ENCODE data around the gene ZDHHC17. TPM values are rescaled to one million over a fixed set of nuclear protein-coding genes. Genes with fewer than 3 reads are reported as not detected.

Gene ZDHHC17
- total RNA-seq, 2 experiments from 2014 or later: 36.4 to 42.6 TPM

GRCh38 chr12:76883811-76884210 lies 119.9 kb downstream of the ZDHHC17 start:
- ATAC-seq (ENCODE audit: poor library complexity) (no peak), DNase-seq (no peak)
- H3K36me3 ChIP-seq (ENCODE audit: insufficient read depth, low read length): no peaks in the 10 kb centered on the region
- peaks cover 0 to 5% of the 10 kb centered on the region in 2 experiments for H3K9me3 ChIP-seq (ENCODE audit: control insufficient read depth in 1 of 2, insufficient read depth in 1 of 2, low read length in 2 of 2)
- H3K36me3 Mint-ChIP-seq (ENCODE audit: low read depth): no peaks in the 10 kb centered on the region
- H3K4me3 Mint-ChIP-seq: no peak overlapping the region
- TF ChIP-seq CTCF (IDR thresholded peaks at IDR 0.05): no peak
- CTCF ChIA-PET: no interaction called here
- H3K4me1 ChIP-seq (ENCODE audit: insufficient read depth, low read length): peaks cover 6% of the 10 kb centered on the region
- POLR2A ChIA-PET: no interaction called here
- peaks cover 12% of the 10 kb centered on the region for H3K4me1 Mint-ChIP-seq (ENCODE audit: low read depth)
- peaks cover 29% of the 10 kb centered on the region for H3K27me3 Mint-ChIP-seq
- H3K4me3 ChIP-seq (ENCODE audit: low read length): no peak overlapping the region
- H3K27ac ChIP-seq (ENCODE audit: low read depth in 1 of 2, low read length in 2 of 2): no peak overlapping the region
- no peaks in the 10 kb centered on the region for H3K9me3 Mint-ChIP-seq
- H3K27ac Mint-ChIP-seq: no peak overlapping the region
- intact Hi-C loops (cut with DNase I, micrococcal nuclease): no loop called here
- H3K27me3 ChIP-seq (ENCODE audit: control insufficient read depth in 1 of 2, insufficient read depth in 2 of 2, low read length in 2 of 2): peaks cover 0 to 17% of the 10 kb centered on the region in 2 experiments

GRCh38 chr12:76888775-76889174 lies 124.9 kb downstream of the ZDHHC17 start:
- POLR2A ChIA-PET: no interaction called here
- no peaks in the 10 kb centered on the region for H3K36me3 ChIP-seq (ENCODE audit: insufficient read depth, low read length)

GRCh38 chr12:76890151-76891143 lies 126.5 kb downstream of the ZDHHC17 start:
- no peaks in the 10 kb centered on the region for H3K36me3 Mint-ChIP-seq (ENCODE audit: low read depth)
- ATAC-seq (ENCODE audit: poor library complexity) (peak; percentile 37), DNase-seq (peak in 8 of 14 experiments; percentile 5 to 55 (median 14))
- no peaks in the 10 kb centered on the region for H3K36me3 ChIP-seq (ENCODE audit: insufficient read depth, low read length)
- H3K4me1 ChIP-seq (ENCODE audit: insufficient read depth, low read length): no peaks in the 10 kb centered on the region
- peaks cover 21% of the 10 kb centered on the region for H3K4me1 Mint-ChIP-seq (ENCODE audit: low read depth)
- H3K27me3 ChIP-seq (ENCODE audit: control insufficient read depth in 1 of 2, insufficient read depth in 2 of 2, low read length in 2 of 2): no peaks in the 10 kb centered on the region
- no peak overlapping the region for H3K4me3 ChIP-seq (ENCODE audit: low read length)
- ChIA-PET CTCF (no interaction called here), POLR2A (no interaction called here)
- no peak for TF ChIP-seq CTCF (IDR thresholded peaks at IDR 0.05)
- no peak overlapping the region for H3K4me3 Mint-ChIP-seq
- peaks cover 21% of the 10 kb centered on the region for H3K27me3 Mint-ChIP-seq
- intact Hi-C loops (cut with DNase I, micrococcal nuclease): no loop called here
- H3K9me3 Mint-ChIP-seq: no peaks in the 10 kb centered on the region
- no peak overlapping the region for H3K27ac Mint-ChIP-seq
- H3K9me3 ChIP-seq (ENCODE audit: control insufficient read depth in 1 of 2, insufficient read depth in 1 of 2, low read length in 2 of 2): no peaks in the 10 kb centered on the region
- H3K27ac ChIP-seq (ENCODE audit: low read depth in 1 of 2, low read length in 2 of 2): no peak overlapping the region

More at GRCh38 chr12:76888775-76889174, 124.9 kb downstream of the ZDHHC17 start:
- no peaks in the 10 kb centered on the region for H3K36me3 Mint-ChIP-seq (ENCODE audit: low read depth)
- Histone ChIP-seq H3K4me1 (ENCODE audit: insufficient read depth, low read length) (no peaks in the 10 kb centered on the region), H3K27ac (ENCODE audit: low read depth in 1 of 2, low read length in 2 of 2) (no peak overlapping the region), H3K27me3 (ENCODE audit: control insufficient read depth in 1 of 2, insufficient read depth in 2 of 2, low read length in 2 of 2) (no peaks in the 10 kb centered on the region), H3K9me3 (ENCODE audit: control insufficient read depth in 1 of 2, insufficient read depth in 1 of 2, low read length in 2 of 2) (no peaks in the 10 kb centered on the region), H3K4me3 (ENCODE audit: low read length) (no peak overlapping the region)
- no peak for TF ChIP-seq CTCF (IDR thresholded peaks at IDR 0.05)
- peaks cover 24% of the 10 kb centered on the region for H3K27me3 Mint-ChIP-seq
- CTCF ChIA-PET: no interaction called here
- DNase-seq (no peak), ATAC-seq (ENCODE audit: poor library complexity) (no peak)
- peaks cover 21% of the 10 kb centered on the region for H3K4me1 Mint-ChIP-seq (ENCODE audit: low read depth)
- intact Hi-C loops (cut with DNase I, micrococcal nuclease): no loop called here
- H3K9me3 Mint-ChIP-seq: no peaks in the 10 kb centered on the region
- no peak overlapping the region for H3K4me3 Mint-ChIP-seq
- H3K27ac Mint-ChIP-seq: no peak overlapping the region

All from CD4-positive, alpha-beta T cell (primary cell).